Esophagus muscularis mucosa (tissue), 4 donors: Measurements from ENCODE around the gene MAP1A.
A peak's percentile ranks its signal among the peaks of the same experiment; 100 is the strongest.

Experiments
- EP300 ChIP-seq: sonication (generic); formaldehyde crosslinking; IDR thresholded peaks from one replicate; pipeline ENCODE4 v1.6.1; 2017; ENCODE audit warnings: antibody characterized with exemption
- POLR2A ChIP-seq: fragments of 450-650 bp; IDR thresholded peaks from one replicate; pipeline ENCODE4 v1.6.1; 2017; ENCODE audit warnings: antibody characterized with exemption, moderate library complexity, mild to moderate bottlenecking, low read depth
- POLR2AphosphoS5 ChIP-seq, 2 donors: sonication (generic); formaldehyde crosslinking; IDR thresholded peaks; one replicate each; pipeline ENCODE4 v1.6.1; 2017; ENCODE audit warnings: antibody characterized with exemption in 2 of 2
- TF ChIP-seq, protein P1 (sequence below), 3 experiments: fragments of 200-600 bp in 2 of 3; fragments of 450-650 bp in 1 of 3; sonication (generic) in 2 of 3; IDR thresholded peaks; one replicate each; pipeline ENCODE4 v1.5.1; 2017 to 2019; ENCODE audit warnings: antibody characterized with exemption in 3 of 3, mild to moderate bottlenecking in 2 of 3, moderate library complexity in 1 of 3

DNA sequence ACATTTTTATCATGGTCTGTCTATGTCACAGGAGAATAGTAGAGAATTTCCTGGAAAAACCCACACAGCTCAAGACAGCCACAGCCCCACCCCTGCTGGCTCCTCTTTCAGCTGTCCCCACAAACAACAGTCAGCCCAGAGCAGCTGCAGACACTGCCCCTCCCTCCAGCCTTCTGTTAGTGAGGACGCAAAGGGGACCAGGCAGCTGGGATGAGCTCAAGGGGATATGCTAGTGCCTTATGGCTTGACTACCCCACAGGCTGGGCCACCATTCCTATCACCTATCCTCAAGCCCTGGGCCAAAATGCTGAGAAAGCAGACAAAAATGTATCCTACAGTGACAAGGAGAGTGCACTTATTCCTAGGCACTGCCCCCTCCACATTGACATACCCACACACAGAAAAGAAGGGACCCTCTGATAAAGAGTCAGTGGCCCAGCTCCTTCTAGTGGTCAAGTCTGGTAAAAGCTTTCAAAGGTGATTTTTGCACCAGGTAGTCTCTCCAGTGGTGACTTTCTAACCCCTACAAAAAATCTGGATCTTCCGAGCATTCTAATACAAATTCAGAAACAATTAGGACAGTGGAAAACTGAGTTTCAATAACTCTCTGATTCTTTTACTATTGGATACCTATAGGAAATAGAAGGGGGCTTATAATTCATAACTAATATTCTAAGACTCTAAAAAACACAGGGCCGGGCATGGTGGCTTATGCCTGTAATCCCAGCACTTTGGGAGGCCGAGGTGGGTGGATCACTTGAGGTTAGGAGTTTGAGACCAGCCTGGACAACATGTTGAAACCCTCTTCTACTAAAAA, 3.0 kb upstream of the MAP1A start:
- TF ChIP-seq, protein P1, sequence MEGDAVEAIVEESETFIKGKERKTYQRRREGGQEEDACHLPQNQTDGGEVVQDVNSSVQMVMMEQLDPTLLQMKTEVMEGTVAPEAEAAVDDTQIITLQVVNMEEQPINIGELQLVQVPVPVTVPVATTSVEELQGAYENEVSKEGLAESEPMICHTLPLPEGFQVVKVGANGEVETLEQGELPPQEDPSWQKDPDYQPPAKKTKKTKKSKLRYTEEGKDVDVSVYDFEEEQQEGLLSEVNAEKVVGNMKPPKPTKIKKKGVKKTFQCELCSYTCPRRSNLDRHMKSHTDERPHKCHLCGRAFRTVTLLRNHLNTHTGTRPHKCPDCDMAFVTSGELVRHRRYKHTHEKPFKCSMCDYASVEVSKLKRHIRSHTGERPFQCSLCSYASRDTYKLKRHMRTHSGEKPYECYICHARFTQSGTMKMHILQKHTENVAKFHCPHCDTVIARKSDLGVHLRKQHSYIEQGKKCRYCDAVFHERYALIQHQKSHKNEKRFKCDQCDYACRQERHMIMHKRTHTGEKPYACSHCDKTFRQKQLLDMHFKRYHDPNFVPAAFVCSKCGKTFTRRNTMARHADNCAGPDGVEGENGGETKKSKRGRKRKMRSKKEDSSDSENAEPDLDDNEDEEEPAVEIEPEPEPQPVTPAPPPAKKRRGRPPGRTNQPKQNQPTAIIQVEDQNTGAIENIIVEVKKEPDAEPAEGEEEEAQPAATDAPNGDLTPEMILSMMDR (IDR thresholded peaks at IDR 0.05), result peak; percentile 32 to 61 (median 34)
- TF ChIP-seq POLR2A, result no peak
- TF ChIP-seq POLR2AphosphoS5 (IDR thresholded peaks at IDR 0.05), result no peak
- TF ChIP-seq EP300, result no peak
